SK-N-SH treated with all-trans-retinoic acid at 6 μM for 48 hours (cell line): Measurements from ENCODE around the gene OXA1L.

Experiments
- ATAC-seq: fragments of 200-7000 bp; cut with Tn5 transposase; 3 replicates; pipeline ENCODE4 v1.9.1; 2020; ENCODE audit warnings: mild to moderate bottlenecking, moderate library complexity
- ARNTL ChIP-seq: fragments of 450-650 bp; formaldehyde crosslinking; IDR thresholded peaks from 2 replicates; pipeline ENCODE4 v1.5.0; 2020; ENCODE audit warnings: low read depth, mild to moderate bottlenecking, moderate library complexity, borderline replicate concordance
- BACH2 ChIP-seq: fragments of 250-450 bp; sonication (Bioruptor Pico); IDR thresholded peaks from 2 replicates; pipeline ENCODE4 v1.9.0; 2021; ENCODE audit warnings: mild to moderate bottlenecking, borderline replicate concordance
- CSDC2 ChIP-seq: fragments of 250-450 bp; sonication (Bioruptor Pico); IDR thresholded peaks from 2 replicates; pipeline ENCODE4 v1.5.0; 2020; ENCODE audit warnings: mild to moderate bottlenecking, moderate library complexity
- ESRRG ChIP-seq: fragments of 250-450 bp; sonication (Bioruptor Pico); IDR thresholded peaks from 2 replicates; pipeline ENCODE4 v1.6.1; 2021; ENCODE audit warnings: mild to moderate bottlenecking
- GLIS3 ChIP-seq: fragments of 250-450 bp; sonication (Bioruptor Pico); IDR thresholded peaks from 2 replicates; pipeline ENCODE4 v1.5.0; 2020; ENCODE audit warnings: mild to moderate bottlenecking, moderate library complexity
- OSR1 ChIP-seq: fragments of 250-450 bp; sonication (Bioruptor Pico); IDR thresholded peaks from 2 replicates; pipeline ENCODE4 v1.8.0; 2022; ENCODE audit warnings: moderate library complexity, mild to moderate bottlenecking, inconsistent platforms
- PATZ1 ChIP-seq: fragments of 250-450 bp; sonication (Bioruptor Pico); IDR thresholded peaks from 2 replicates; pipeline ENCODE4 v1.8.0; 2020; ENCODE audit warnings: mild to moderate bottlenecking, moderate library complexity, borderline replicate concordance
- SNAI2 ChIP-seq: fragments of 250-450 bp; sonication (Bioruptor Pico); IDR thresholded peaks from 2 replicates; pipeline ENCODE4 v1.5.0; 2020; ENCODE audit warnings: mild to moderate bottlenecking, moderate library complexity
- TCF4 ChIP-seq: fragments of 250-450 bp; sonication (Bioruptor Pico); IDR thresholded peaks from 2 replicates; pipeline ENCODE4 v1.8.0; 2021; ENCODE audit warnings: mild to moderate bottlenecking, moderate library complexity, borderline replicate concordance
- TSHZ2 ChIP-seq: fragments of 250-450 bp; sonication (Bioruptor Pico); IDR thresholded peaks from 2 replicates; pipeline ENCODE4 v1.5.0; 2020; ENCODE audit warnings: mild to moderate bottlenecking, moderate library complexity
- ZC3H10 ChIP-seq: fragments of 250-450 bp; sonication (Bioruptor Pico); IDR thresholded peaks from 2 replicates; pipeline ENCODE4 v1.5.1; 2021; ENCODE audit warnings: mild to moderate bottlenecking, moderate library complexity
- ZFP3 ChIP-seq: fragments of 250-450 bp; sonication (Bioruptor Pico); IDR thresholded peaks from 2 replicates; pipeline ENCODE4 v1.5.0; 2020; ENCODE audit warnings: mild to moderate bottlenecking, moderate library complexity
- ZFP30 ChIP-seq: fragments of 450-650 bp; formaldehyde crosslinking; IDR thresholded peaks from 2 replicates; pipeline ENCODE4 v1.5.0; 2022; ENCODE audit warnings: mild to moderate bottlenecking, moderate library complexity
- ZNF70 ChIP-seq: fragments of 450-650 bp; formaldehyde crosslinking; IDR thresholded peaks from 2 replicates; pipeline ENCODE4 v1.5.0; 2020; ENCODE audit warnings: mild to moderate bottlenecking, moderate library complexity
- ZNF8 ChIP-seq: fragments of 450-650 bp; formaldehyde crosslinking; IDR thresholded peaks from 2 replicates; pipeline ENCODE4 v1.5.0; 2020; ENCODE audit warnings: mild to moderate bottlenecking, moderate library complexity
- TF ChIP-seq, protein P1 (sequence below): fragments of 250-450 bp; sonication (Bioruptor Pico); IDR thresholded peaks from 2 replicates; pipeline ENCODE4 v1.5.1; 2021; ENCODE audit warnings: mild to moderate bottlenecking, moderate library complexity
- TF ChIP-seq, protein P2 (sequence below): fragments of 250-450 bp; sonication (Bioruptor Pico); IDR thresholded peaks from 2 replicates; pipeline ENCODE4 v1.8.0; 2021; ENCODE audit warnings: low read depth, mild to moderate bottlenecking, moderate library complexity, borderline replicate concordance
- TF ChIP-seq, protein P3 (sequence below): fragments of 250-450 bp; sonication (Bioruptor Pico); IDR thresholded peaks from 2 replicates; pipeline ENCODE4 v1.5.1; 2020; ENCODE audit warnings: low read depth, mild to moderate bottlenecking, moderate library complexity

OXA1L gene

DNA sequence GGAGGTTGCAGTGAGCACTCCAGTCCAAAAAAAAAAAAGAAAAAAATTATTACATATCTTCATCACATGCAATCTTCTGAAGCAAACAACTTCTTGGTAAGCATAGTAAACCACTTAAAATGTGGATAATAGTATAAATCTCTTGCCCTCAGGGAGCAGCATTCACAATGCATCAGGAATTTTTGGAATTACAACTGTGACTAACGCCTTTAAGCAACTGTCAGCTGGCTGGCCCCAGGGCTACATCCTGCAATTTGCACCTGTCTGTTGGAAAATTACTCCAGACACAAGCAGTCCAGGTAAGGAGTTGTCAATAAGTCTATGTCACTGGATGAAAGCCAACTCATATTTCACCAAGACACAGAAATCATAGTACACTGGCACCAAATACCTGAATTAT lies 54.2 kb downstream of the OXA1L start:
- no peak for ATAC-seq

GRCh38 chr14:22821193-22822015 lies 54.9 kb downstream of the OXA1L start:
- TF ChIP-seq, protein P1, sequence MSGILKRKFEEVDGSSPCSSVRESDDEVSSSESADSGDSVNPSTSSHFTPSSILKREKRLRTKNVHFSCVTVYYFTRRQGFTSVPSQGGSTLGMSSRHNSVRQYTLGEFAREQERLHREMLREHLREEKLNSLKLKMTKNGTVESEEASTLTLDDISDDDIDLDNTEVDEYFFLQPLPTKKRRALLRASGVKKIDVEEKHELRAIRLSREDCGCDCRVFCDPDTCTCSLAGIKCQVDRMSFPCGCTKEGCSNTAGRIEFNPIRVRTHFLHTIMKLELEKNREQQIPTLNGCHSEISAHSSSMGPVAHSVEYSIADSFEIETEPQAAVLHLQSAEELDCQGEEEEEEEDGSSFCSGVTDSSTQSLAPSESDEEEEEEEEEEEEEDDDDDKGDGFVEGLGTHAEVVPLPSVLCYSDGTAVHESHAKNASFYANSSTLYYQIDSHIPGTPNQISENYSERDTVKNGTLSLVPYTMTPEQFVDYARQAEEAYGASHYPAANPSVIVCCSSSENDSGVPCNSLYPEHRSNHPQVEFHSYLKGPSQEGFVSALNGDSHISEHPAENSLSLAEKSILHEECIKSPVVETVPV = no peak
- TF ChIP-seq ZC3H10 (CRISPR knock-in tag) (no peak), SNAI2 (CRISPR knock-in tag) (no peak), ZNF8 (CRISPR knock-in tag) (no peak)
- TF ChIP-seq, protein P2, sequence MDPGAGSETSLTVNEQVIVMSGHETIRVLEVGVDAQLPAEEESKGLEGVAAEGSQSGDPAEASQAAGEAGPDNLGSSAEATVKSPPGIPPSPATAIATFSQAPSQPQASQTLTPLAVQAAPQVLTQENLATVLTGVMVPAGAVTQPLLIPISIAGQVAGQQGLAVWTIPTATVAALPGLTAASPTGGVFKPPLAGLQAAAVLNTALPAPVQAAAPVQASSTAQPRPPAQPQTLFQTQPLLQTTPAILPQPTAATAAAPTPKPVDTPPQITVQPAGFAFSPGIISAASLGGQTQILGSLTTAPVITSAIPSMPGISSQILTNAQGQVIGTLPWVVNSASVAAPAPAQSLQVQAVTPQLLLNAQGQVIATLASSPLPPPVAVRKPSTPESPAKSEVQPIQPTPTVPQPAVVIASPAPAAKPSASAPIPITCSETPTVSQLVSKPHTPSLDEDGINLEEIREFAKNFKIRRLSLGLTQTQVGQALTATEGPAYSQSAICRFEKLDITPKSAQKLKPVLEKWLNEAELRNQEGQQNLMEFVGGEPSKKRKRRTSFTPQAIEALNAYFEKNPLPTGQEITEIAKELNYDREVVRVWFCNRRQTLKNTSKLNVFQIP = no peak
- TF ChIP-seq, all 23 proteins: peak for 0
- no peak for ATAC-seq

More for the DNA sequence above, 54.2 kb downstream of the OXA1L start:
- TF ChIP-seq, protein P1 = no peak
- no peak for TF ChIP-seq OSR1 (CRISPR knock-in tag)
- TF ChIP-seq, protein P3, sequence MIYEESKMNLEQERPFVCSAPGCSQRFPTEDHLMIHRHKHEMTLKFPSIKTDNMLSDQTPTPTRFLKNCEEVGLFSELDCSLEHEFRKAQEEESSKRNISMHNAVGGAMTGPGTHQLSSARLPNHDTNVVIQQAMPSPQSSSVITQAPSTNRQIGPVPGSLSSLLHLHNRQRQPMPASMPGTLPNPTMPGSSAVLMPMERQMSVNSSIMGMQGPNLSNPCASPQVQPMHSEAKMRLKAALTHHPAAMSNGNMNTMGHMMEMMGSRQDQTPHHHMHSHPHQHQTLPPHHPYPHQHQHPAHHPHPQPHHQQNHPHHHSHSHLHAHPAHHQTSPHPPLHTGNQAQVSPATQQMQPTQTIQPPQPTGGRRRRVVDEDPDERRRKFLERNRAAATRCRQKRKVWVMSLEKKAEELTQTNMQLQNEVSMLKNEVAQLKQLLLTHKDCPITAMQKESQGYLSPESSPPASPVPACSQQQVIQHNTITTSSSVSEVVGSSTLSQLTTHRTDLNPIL (CRISPR knock-in tag) = no peak
- no peak for TF ChIP-seq BACH2 (CRISPR knock-in tag)
- no peak for TF ChIP-seq TCF4 (CRISPR knock-in tag)
- no peak for TF ChIP-seq TSHZ2 (CRISPR knock-in tag)
- no peak for TF ChIP-seq ESRRG (CRISPR knock-in tag)
- TF ChIP-seq ZFP30 = no peak
- no peak for TF ChIP-seq CSDC2 (CRISPR knock-in tag)
- TF ChIP-seq GLIS3 = no peak

- no peak for ATAC-seq
- no peak for TF ChIP-seq GLIS3
- no peak for TF ChIP-seq PATZ1 (CRISPR knock-in tag)
- TF ChIP-seq ZFP30 = no peak
- no peak for TF ChIP-seq SNAI2 (CRISPR knock-in tag)
- TF ChIP-seq, protein P3 (CRISPR knock-in tag) = no peak
- no peak for TF ChIP-seq TSHZ2 (CRISPR knock-in tag)
- TF ChIP-seq TCF4 (CRISPR knock-in tag) = no peak
- no peak for TF ChIP-seq ARNTL
- no peak for TF ChIP-seq ZFP3 (CRISPR knock-in tag)
- no peak for TF ChIP-seq ZNF70 (CRISPR knock-in tag)
- TF ChIP-seq ZC3H10 (CRISPR knock-in tag) = no peak
- no peak for TF ChIP-seq OSR1 (CRISPR knock-in tag)
- TF ChIP-seq, protein P2 = no peak
These were observed 55.6 kb downstream of the OXA1L start for GRCh38 chr14:22822016-22822570.
